ENCODE results near the gene EXD2. TPM values are rescaled to one million over a fixed set of nuclear protein-coding genes. Genes with fewer than 3 reads are reported as not detected.
A peak's percentile ranks its signal among the peaks of the same experiment; 100 is the strongest.

The EXD2 gene
- total and polyA plus RNA-seq, 2 experiments from 2014 or later = 17.3 to 20.1 TPM

- TF ChIP-seq EZH2 (IDR thresholded peaks at IDR 0.05; ENCODE audit: insufficient read depth, poor library complexity, severe bottlenecking) (no peak), EZH2phosphoT487 (IDR thresholded peaks at IDR 0.05; ENCODE audit: insufficient read depth, low read depth) (no peak)
- no peak for DNase-seq
- Histone ChIP-seq H3K4me2 (ENCODE audit: unreplicated experiment) (no peak overlapping the region), H4K20me1 (ENCODE audit: insufficient read depth) (no peaks in the 10 kb centered on the region), H3K4me1 (ENCODE audit: insufficient read depth) (peaks cover 5% of the 10 kb centered on the region; the same call in 1 of the 2 replicates), H3K9me2 (ENCODE audit: insufficient read depth) (no peaks in the 10 kb centered on the region), H3K9me3 (ENCODE audit: low read depth) (no peaks in the 10 kb centered on the region), H3F3A (ENCODE audit: insufficient read depth) (peaks cover 8% of the 10 kb centered on the region; the same call in 1 of the 2 replicates), H3K79me2 (ENCODE audit: insufficient read depth) (no peaks in the 10 kb centered on the region), H2AFZ (no peak overlapping the region), H3K27me3 (replicated peaks; ENCODE audit: insufficient read depth) (no peaks in the 10 kb centered on the region), H3K36me3 (ENCODE audit: low read depth) (no peaks in the 10 kb centered on the region), H3K9ac (no peak overlapping the region), H3K4me3 (no peak overlapping the region), H3K27ac (no peak overlapping the region)
- in situ Hi-C loops (cut with MboI) = no loop called here
- 81 to 90% methylated on average over 5 of the region's 5 CpGs for WGBS, 2 experiments (ENCODE audit: low coverage in 1 of 2, low lambda C conversion rate in 2 of 2, missing lambda C conversion rate in 2 of 2)
Measured at GRCh38 chr14:69291396-69291795, 100.1 kb downstream of the EXD2 start.

GRCh38 chr14:69291891-69292561 is 100.7 kb downstream of the EXD2 start:
- no peak overlapping the region for H3K9ac ChIP-seq
- H3K4me3 ChIP-seq = no peak overlapping the region
- H3K27me3 ChIP-seq (replicated peaks; ENCODE audit: insufficient read depth) = no peaks in the 10 kb centered on the region
- peak; percentile 69 for DNase-seq
- H3K4me1 ChIP-seq (ENCODE audit: insufficient read depth) = peaks cover 5% of the 10 kb centered on the region; the same call in 1 of the 2 replicates
- no peaks in the 10 kb centered on the region for H3K9me3 ChIP-seq (ENCODE audit: low read depth)
- H3K9me2 ChIP-seq (ENCODE audit: insufficient read depth) = no peaks in the 10 kb centered on the region
- 62 to 79% methylated on average over 5 of the region's 5 CpGs for WGBS, 2 experiments (ENCODE audit: low coverage in 1 of 2, low lambda C conversion rate in 2 of 2, missing lambda C conversion rate in 2 of 2)
- no peak overlapping the region for H3K4me2 ChIP-seq (ENCODE audit: unreplicated experiment)
- H3F3A ChIP-seq (ENCODE audit: insufficient read depth) = peaks cover 6% of the 10 kb centered on the region; the same call in 1 of the 2 replicates
- TF ChIP-seq EZH2 (IDR thresholded peaks at IDR 0.05; ENCODE audit: insufficient read depth, poor library complexity, severe bottlenecking) = no peak
- TF ChIP-seq EZH2phosphoT487 (IDR thresholded peaks at IDR 0.05; ENCODE audit: insufficient read depth, low read depth) = no peak
- no peaks in the 10 kb centered on the region for H3K36me3 ChIP-seq (ENCODE audit: low read depth)
- no peak overlapping the region for H2AFZ ChIP-seq
- H4K20me1 ChIP-seq (ENCODE audit: insufficient read depth) = no peaks in the 10 kb centered on the region
- in situ Hi-C loops (cut with MboI) = no loop called here
- H3K27ac ChIP-seq = no peak overlapping the region
- H3K79me2 ChIP-seq (ENCODE audit: insufficient read depth) = no peaks in the 10 kb centered on the region

Small RNAs within 50 kb of the gene (small RNA-seq; reads per million reads assigned to genes)
- not detected for gene RF00019 (ENCODE audit: low read depth, low replicate concordance)

Other genes starting within 250 kb of the EXD2 start
- 403 and 414 TPM in 2 replicates for gene ACTN1, start 212.2 kb upstream of the EXD2 start, total RNA-seq (2014; rRNA removed; shearing (Covaris generic))
- gene ACTN1, start 212.2 kb upstream of the EXD2 start, polyA plus RNA-seq (2016; fragmentation: Nextera tagmentation; extraction: Ambion mirVana) = 593 and 597 TPM in 2 replicates
- gene DCAF5, start 38.4 kb upstream of the EXD2 start, total RNA-seq (2014; rRNA removed; shearing (Covaris generic)) = 24.5 and 40.2 TPM in 2 replicates
- gene DCAF5, start 38.4 kb upstream of the EXD2 start, polyA plus RNA-seq (2016; fragmentation: Nextera tagmentation; extraction: Ambion mirVana) = 24.4 and 26.4 TPM in 2 replicates
- 1.4 and 4.2 TPM in 2 replicates for gene GALNT16, start 68.7 kb downstream of the EXD2 start, total RNA-seq (2014; rRNA removed; shearing (Covaris generic))
- 0.59 and 0.86 TPM in 2 replicates for gene GALNT16, start 68.7 kb downstream of the EXD2 start, polyA plus RNA-seq (2016; fragmentation: Nextera tagmentation; extraction: Ambion mirVana)
- gene ERH, start 206.8 kb downstream of the EXD2 start, total RNA-seq (2014; rRNA removed; shearing (Covaris generic)) = 70.4 and 132 TPM in 2 replicates
- 109 and 136 TPM in 2 replicates for gene ERH, start 206.8 kb downstream of the EXD2 start, polyA plus RNA-seq (2016; fragmentation: Nextera tagmentation; extraction: Ambion mirVana)
- gene SLC39A9, start 207.2 kb downstream of the EXD2 start, total RNA-seq (2014; rRNA removed; shearing (Covaris generic)) = 89.7 and 90.9 TPM in 2 replicates
- 32.7 and 32.9 TPM in 2 replicates for gene SLC39A9, start 207.2 kb downstream of the EXD2 start, polyA plus RNA-seq (2016; fragmentation: Nextera tagmentation; extraction: Ambion mirVana)

Data from GM23248 (cell line).